ENCODE measurements around the gene ATG7. TPM values are rescaled to one million over a fixed set of nuclear protein-coding genes. Genes with fewer than 3 reads are reported as not detected.

ATG7 gene
- total RNA-seq, 1 experiment from 2014 or later = 29.3 TPM

DNA sequence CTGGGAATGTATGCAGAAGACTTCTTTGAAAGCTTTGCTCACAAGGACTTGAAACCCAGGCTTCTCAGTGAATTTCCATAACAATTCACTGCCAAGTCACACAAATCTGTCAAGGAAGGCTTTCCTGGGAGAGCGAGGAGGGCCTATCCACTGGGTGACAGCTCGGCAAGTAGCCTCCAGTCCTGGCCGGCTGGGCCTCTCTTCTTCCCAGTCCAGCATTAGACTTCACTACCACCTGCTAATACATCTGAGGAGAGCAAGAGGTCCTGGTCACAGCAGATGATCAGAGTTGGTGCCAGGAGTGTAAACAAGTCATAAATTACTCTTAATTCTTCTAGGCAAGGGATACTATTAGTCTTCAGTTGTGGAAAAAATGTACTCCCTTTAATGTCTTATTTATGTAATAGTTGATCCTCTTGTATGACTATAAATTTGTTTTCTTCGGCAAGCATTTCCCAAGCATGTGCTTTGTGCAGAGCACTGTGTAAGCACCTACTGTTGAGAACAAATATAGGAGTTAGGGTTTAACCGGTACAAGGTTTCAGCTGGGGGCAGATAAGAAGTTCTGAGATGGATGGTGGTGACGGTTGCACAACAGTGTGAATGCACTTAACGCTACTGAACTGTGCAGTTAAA is 208.6 kb downstream of the ATG7 start:
- Histone ChIP-seq H4K20me1 (ENCODE audit: insufficient read depth) (no peaks in the 10 kb centered on the region), H2AFZ (ENCODE audit: low read depth, low read length, poor library complexity, severe bottlenecking) (no peak overlapping the region), H3K9ac (ENCODE audit: low read length) (no peak overlapping the region), H3K9me3 (ENCODE audit: control insufficient read depth in 1 of 2, insufficient read depth in 1 of 2, low read depth in 1 of 2, low read length in 2 of 2) (no peaks in the 10 kb centered on the region), H3K27ac (ENCODE audit: low read depth, low read length) (no peak overlapping the region), H3K36me3 (ENCODE audit: control insufficient read depth in 1 of 2, insufficient read depth in 2 of 2, low read length in 2 of 2) (no peaks in the 10 kb centered on the region), H3K9me2 (ENCODE audit: insufficient read depth) (no peaks in the 10 kb centered on the region), H3K4me2 (ENCODE audit: low read length) (no peak overlapping the region), H3K4me1 (ENCODE audit: control insufficient read depth in 1 of 2, insufficient read depth in 2 of 2, low read length in 2 of 2) (peaks cover 5 to 6% of the 10 kb centered on the region in 2 experiments), H3K79me2 (ENCODE audit: insufficient read depth, low read length) (no peaks in the 10 kb centered on the region), H3K4me3 (replicated peaks in 1 of 2; ENCODE audit: low read depth in 1 of 2, low read length in 2 of 2) (no peak overlapping the region), H3K27me3 (ENCODE audit: insufficient read depth, low read length) (no peaks in the 10 kb centered on the region)
- RAD21 ChIA-PET (ENCODE audit: low non-redundant PET in 1 of 2, low total read pairs in 2 of 2, uncharacterized antibody in 2 of 2, unreplicated experiment in 2 of 2) = no interaction called here
- no peak for ATAC-seq
- DNase-seq (ENCODE audit: low read depth, low spot score) = no peak
- no TSS peak for BruUV-seq (replicated peaks)
- TF ChIP-seq, protein P1, sequence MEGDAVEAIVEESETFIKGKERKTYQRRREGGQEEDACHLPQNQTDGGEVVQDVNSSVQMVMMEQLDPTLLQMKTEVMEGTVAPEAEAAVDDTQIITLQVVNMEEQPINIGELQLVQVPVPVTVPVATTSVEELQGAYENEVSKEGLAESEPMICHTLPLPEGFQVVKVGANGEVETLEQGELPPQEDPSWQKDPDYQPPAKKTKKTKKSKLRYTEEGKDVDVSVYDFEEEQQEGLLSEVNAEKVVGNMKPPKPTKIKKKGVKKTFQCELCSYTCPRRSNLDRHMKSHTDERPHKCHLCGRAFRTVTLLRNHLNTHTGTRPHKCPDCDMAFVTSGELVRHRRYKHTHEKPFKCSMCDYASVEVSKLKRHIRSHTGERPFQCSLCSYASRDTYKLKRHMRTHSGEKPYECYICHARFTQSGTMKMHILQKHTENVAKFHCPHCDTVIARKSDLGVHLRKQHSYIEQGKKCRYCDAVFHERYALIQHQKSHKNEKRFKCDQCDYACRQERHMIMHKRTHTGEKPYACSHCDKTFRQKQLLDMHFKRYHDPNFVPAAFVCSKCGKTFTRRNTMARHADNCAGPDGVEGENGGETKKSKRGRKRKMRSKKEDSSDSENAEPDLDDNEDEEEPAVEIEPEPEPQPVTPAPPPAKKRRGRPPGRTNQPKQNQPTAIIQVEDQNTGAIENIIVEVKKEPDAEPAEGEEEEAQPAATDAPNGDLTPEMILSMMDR (IDR thresholded peaks at IDR 0.05 in 2 of 3, conservative IDR thresholded peaks at IDR 0.05 in 1 of 3; ENCODE audit: borderline replicate concordance in 1 of 3, insufficient read depth in 1 of 3, low read depth in 2 of 3, low read length in 2 of 3) = no peak
- TF ChIP-seq EZH2phosphoT487 (IDR thresholded peaks at IDR 0.05; ENCODE audit: borderline replicate concordance) = no peak
- TF ChIP-seq, protein P2, sequence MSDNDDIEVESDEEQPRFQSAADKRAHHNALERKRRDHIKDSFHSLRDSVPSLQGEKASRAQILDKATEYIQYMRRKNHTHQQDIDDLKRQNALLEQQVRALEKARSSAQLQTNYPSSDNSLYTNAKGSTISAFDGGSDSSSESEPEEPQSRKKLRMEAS (IDR thresholded peaks at IDR 0.05) = no peak
- TF ChIP-seq CEBPB (IDR thresholded peaks at IDR 0.05; ENCODE audit: low read depth) = no peak
- TF ChIP-seq, protein P3, sequence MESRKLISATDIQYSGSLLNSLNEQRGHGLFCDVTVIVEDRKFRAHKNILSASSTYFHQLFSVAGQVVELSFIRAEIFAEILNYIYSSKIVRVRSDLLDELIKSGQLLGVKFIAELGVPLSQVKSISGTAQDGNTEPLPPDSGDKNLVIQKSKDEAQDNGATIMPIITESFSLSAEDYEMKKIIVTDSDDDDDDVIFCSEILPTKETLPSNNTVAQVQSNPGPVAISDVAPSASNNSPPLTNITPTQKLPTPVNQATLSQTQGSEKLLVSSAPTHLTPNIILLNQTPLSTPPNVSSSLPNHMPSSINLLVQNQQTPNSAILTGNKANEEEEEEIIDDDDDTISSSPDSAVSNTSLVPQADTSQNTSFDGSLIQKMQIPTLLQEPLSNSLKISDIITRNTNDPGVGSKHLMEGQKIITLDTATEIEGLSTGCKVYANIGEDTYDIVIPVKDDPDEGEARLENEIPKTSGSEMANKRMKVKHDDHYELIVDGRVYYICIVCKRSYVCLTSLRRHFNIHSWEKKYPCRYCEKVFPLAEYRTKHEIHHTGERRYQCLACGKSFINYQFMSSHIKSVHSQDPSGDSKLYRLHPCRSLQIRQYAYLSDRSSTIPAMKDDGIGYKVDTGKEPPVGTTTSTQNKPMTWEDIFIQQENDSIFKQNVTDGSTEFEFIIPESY (IDR thresholded peaks at IDR 0.05; ENCODE audit: extremely low read depth, insufficient replicate concordance, low read length) = no peak
- no peak for TF ChIP-seq JUND (IDR thresholded peaks at IDR 0.05)
- TF ChIP-seq, protein P4, sequence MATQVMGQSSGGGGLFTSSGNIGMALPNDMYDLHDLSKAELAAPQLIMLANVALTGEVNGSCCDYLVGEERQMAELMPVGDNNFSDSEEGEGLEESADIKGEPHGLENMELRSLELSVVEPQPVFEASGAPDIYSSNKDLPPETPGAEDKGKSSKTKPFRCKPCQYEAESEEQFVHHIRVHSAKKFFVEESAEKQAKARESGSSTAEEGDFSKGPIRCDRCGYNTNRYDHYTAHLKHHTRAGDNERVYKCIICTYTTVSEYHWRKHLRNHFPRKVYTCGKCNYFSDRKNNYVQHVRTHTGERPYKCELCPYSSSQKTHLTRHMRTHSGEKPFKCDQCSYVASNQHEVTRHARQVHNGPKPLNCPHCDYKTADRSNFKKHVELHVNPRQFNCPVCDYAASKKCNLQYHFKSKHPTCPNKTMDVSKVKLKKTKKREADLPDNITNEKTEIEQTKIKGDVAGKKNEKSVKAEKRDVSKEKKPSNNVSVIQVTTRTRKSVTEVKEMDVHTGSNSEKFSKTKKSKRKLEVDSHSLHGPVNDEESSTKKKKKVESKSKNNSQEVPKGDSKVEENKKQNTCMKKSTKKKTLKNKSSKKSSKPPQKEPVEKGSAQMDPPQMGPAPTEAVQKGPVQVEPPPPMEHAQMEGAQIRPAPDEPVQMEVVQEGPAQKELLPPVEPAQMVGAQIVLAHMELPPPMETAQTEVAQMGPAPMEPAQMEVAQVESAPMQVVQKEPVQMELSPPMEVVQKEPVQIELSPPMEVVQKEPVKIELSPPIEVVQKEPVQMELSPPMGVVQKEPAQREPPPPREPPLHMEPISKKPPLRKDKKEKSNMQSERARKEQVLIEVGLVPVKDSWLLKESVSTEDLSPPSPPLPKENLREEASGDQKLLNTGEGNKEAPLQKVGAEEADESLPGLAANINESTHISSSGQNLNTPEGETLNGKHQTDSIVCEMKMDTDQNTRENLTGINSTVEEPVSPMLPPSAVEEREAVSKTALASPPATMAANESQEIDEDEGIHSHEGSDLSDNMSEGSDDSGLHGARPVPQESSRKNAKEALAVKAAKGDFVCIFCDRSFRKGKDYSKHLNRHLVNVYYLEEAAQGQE (IDR thresholded peaks at IDR 0.05; ENCODE audit: low read depth) = no peak
- no peak for TF ChIP-seq YY1 (IDR thresholded peaks at IDR 0.05; ENCODE audit: extremely low read depth, insufficient replicate concordance, low read depth, low read length)
- no peak for TF ChIP-seq FOSL1 (IDR thresholded peaks at IDR 0.05; ENCODE audit: low read depth)
- no peak for TF ChIP-seq RAD21 (IDR thresholded peaks at IDR 0.05; ENCODE audit: low read depth)
- no peak for TF ChIP-seq SIN3A (IDR thresholded peaks at IDR 0.05; ENCODE audit: low read depth)
- TF ChIP-seq POLR2AphosphoS5 (IDR thresholded peaks at IDR 0.05; ENCODE audit: low read depth, low read length) = no peak
- TF ChIP-seq TCF7L2 (IDR thresholded peaks at IDR 0.05; ENCODE audit: borderline replicate concordance, extremely low read depth, insufficient read depth, insufficient read length) = no peak
- CTCF ChIA-PET = no interaction called here
- intact Hi-C loops (cut with micrococcal nuclease) = no loop called here
- POLR2A ChIA-PET = no interaction called here

Measured in HCT116 (cell line).